Activated CD4-positive, alpha-beta T cell treated with anti-CD3 and anti-CD28 coated beads for 36 hours (primary cell): ENCODE measurements around the gene FIS1. TPM values are rescaled to one million over a fixed set of nuclear protein-coding genes. Genes with fewer than 3 reads are reported as not detected.
A peak's percentile ranks its signal among the peaks of the same experiment; 100 is the strongest.

Source experiments
- ATAC-seq: fragments of 200-7000 bp; cut with Tn5 transposase; one replicate; pipeline ENCODE4 v1.10.0; 2021; ENCODE audit warnings: mild to moderate bottlenecking, moderate library complexity
- CTCF ChIA-PET: fragments of 350-600 bp; sonication (Branson Sonifier 250); formaldehyde crosslinking; loops from one replicate; lab custom pipeline; 2021; ENCODE audit warnings: antibody characterized with exemption; lab: Charles Lee
- POLR2A ChIA-PET: fragments of 350-600 bp; sonication (Branson Sonifier 250); formaldehyde crosslinking; loops from one replicate; lab custom pipeline; 2021; ENCODE audit warnings: antibody characterized with exemption, inconsistent platforms; lab: Charles Lee
- DNase-seq: peaks from one replicate; pipeline ENCODE4 v3.0.0-alpha.2; 2020
- H3K27ac Mint-ChIP-seq: one replicate; pipeline ENCODE4 v1.8.0; 2021; ENCODE audit warnings: mixed read lengths
- H3K27me3 Mint-ChIP-seq: one replicate; pipeline ENCODE4 v1.8.0; 2021; ENCODE audit warnings: mixed read lengths
- H3K36me3 Mint-ChIP-seq: one replicate; pipeline ENCODE4 v1.8.0; 2021; ENCODE audit warnings: low read depth, mixed read lengths
- H3K4me1 Mint-ChIP-seq: one replicate; pipeline ENCODE4 v1.8.0; 2021; ENCODE audit warnings: mixed read lengths
- H3K4me3 Mint-ChIP-seq: one replicate; pipeline ENCODE4 v1.8.0; 2021; ENCODE audit warnings: mild to moderate bottlenecking, moderate library complexity, mixed read lengths
- H3K9me3 Mint-ChIP-seq: one replicate; pipeline ENCODE4 v1.8.0; 2021; ENCODE audit warnings: low read depth, mixed read lengths
- intact Hi-C, 2 experiments: fragments of 100-400 bp; cut with DNase I in 1 of 2; cut with micrococcal nuclease in 1 of 2; formaldehyde crosslinking; loops; one replicate each; pipeline versions ENCODE4 v1.14.2 to v1.15.1; 2022 to 2024; cut with DNase I, micrococcal nuclease
- total RNA-seq, 2 experiments: library from RNA; stranded (reverse); gene quantifications; one replicate each; pipeline ENCODE4 v1.2.3, GENCODE V29; 2021

The FIS1 gene
- total RNA-seq, 2 experiments from 2014 or later = 70.5 to 92.6 TPM

GRCh38 chr7:101233907-101234547 is 10.9 kb downstream of the FIS1 start:
- Mint-ChIP-seq H3K9me3 (no peaks in the 10 kb centered on the region), H3K36me3 (peaks cover 6% of the 10 kb centered on the region), H3K27me3 (no peaks in the 10 kb centered on the region), H3K4me1 (no peaks in the 10 kb centered on the region), H3K27ac (no peak overlapping the region), H3K4me3 (no peak overlapping the region)
- DNase-seq (no peak), ATAC-seq (no peak)
- POLR2A ChIA-PET = no interaction called here
- CTCF ChIA-PET = interaction anchor here (0.6 to 3.7 kb wide), 2 partner anchors 49 to 397 kb away, joined by 4 to 11 read pairs; no protein-coding TSS in a partner anchor
- intact Hi-C loops = no loop called here

- POLR2A ChIA-PET = no interaction called here
- peaks cover 6% of the 10 kb centered on the region for H3K36me3 Mint-ChIP-seq
- no peaks in the 10 kb centered on the region for H3K4me1 Mint-ChIP-seq
- CTCF ChIA-PET = no interaction called here
- H3K4me3 Mint-ChIP-seq = no peak overlapping the region
- no peaks in the 10 kb centered on the region for H3K27me3 Mint-ChIP-seq
- intact Hi-C loops = no loop called here
- no peak overlapping the region for H3K27ac Mint-ChIP-seq
- DNase-seq = no peak
- no peaks in the 10 kb centered on the region for H3K9me3 Mint-ChIP-seq
- no peak for ATAC-seq
Measured at GRCh38 chr7:101232141-101232850, 12.6 kb downstream of the FIS1 start.

GRCh38 chr7:101231644-101232043 is 13.2 kb downstream of the FIS1 start:
- ATAC-seq (no peak), DNase-seq (no peak)
- intact Hi-C loops = no loop called here
- H3K27ac Mint-ChIP-seq = no peak overlapping the region
- H3K27me3 Mint-ChIP-seq = no peaks in the 10 kb centered on the region
- H3K9me3 Mint-ChIP-seq = no peaks in the 10 kb centered on the region
- H3K4me3 Mint-ChIP-seq = no peak overlapping the region
- H3K36me3 Mint-ChIP-seq = peaks cover 10% of the 10 kb centered on the region
- ChIA-PET POLR2A (no interaction called here), CTCF (no interaction called here)
- H3K4me1 Mint-ChIP-seq = no peaks in the 10 kb centered on the region

- DNase-seq (no peak), ATAC-seq (no peak)
- Mint-ChIP-seq H3K27me3 (no peaks in the 10 kb centered on the region), H3K27ac (no peak overlapping the region), H3K36me3 (peaks cover 23% of the 10 kb centered on the region), H3K9me3 (no peaks in the 10 kb centered on the region), H3K4me1 (no peaks in the 10 kb centered on the region), H3K4me3 (no peak overlapping the region)
- CTCF ChIA-PET = interaction anchor here (0.6 to 1.5 kb wide), 5 partner anchors 9 to 83 kb away, joined by 3 to 5 read pairs (median 4); partner anchors contain the start of gene ZNHIT1
- POLR2A ChIA-PET = interaction anchor here (0.6 to 0.8 kb wide), 2 partner anchors 9 to 10 kb away, joined by 3 to 9 read pairs; partner anchors contain the start of gene ZNHIT1
- intact Hi-C loops = no loop called here
Measured at GRCh38 chr7:101226721-101227120, 18.2 kb downstream of the FIS1 start.

- Mint-ChIP-seq H3K9me3 (no peaks in the 10 kb centered on the region), H3K4me1 (peaks cover 3% of the 10 kb centered on the region), H3K36me3 (peaks cover 23% of the 10 kb centered on the region), H3K27me3 (no peaks in the 10 kb centered on the region), H3K27ac (no peak overlapping the region), H3K4me3 (no peak overlapping the region)
- CTCF ChIA-PET = interaction anchor here (0.6 kb wide), 1 partner anchor 33 kb away, joined by 3 read pairs; no protein-coding TSS in a partner anchor
- intact Hi-C loops = no loop called here
- DNase-seq (no peak), ATAC-seq (no peak)
- POLR2A ChIA-PET = interaction anchor here (0.6 to 0.8 kb wide), 2 partner anchors 9 to 39 kb away, joined by 3 to 5 read pairs; no protein-coding TSS in a partner anchor
Measured at GRCh38 chr7:101225650-101226049, 19.2 kb downstream of the FIS1 start.

- Mint-ChIP-seq H3K27me3 (no peaks in the 10 kb centered on the region), H3K4me3 (no peak overlapping the region), H3K4me1 (peaks cover 18% of the 10 kb centered on the region), H3K27ac (no peak overlapping the region), H3K36me3 (peaks cover 20% of the 10 kb centered on the region), H3K9me3 (no peaks in the 10 kb centered on the region)
- no peak for ATAC-seq
- DNase-seq = no peak
- ChIA-PET POLR2A (no interaction called here), CTCF (interaction anchor here (1.3 kb wide), 1 partner anchor 59 kb away, joined by 4 read pairs; no protein-coding TSS in a partner anchor)
- intact Hi-C loops = no loop called here
Measured at GRCh38 chr7:101223528-101223927, 21.4 kb downstream of the FIS1 start.

GRCh38 chr7:101222275-101222830 is 22.5 kb downstream of the FIS1 start:
- H3K9me3 Mint-ChIP-seq = no peaks in the 10 kb centered on the region

GRCh38 chr7:101220295-101220694 is 24.6 kb downstream of the FIS1 start:
- Mint-ChIP-seq H3K27me3 (no peaks in the 10 kb centered on the region), H3K4me3 (no peak overlapping the region), H3K4me1 (peaks cover 31% of the 10 kb centered on the region), H3K9me3 (no peaks in the 10 kb centered on the region), H3K36me3 (peaks cover 24% of the 10 kb centered on the region), H3K27ac (no peak overlapping the region)
- CTCF ChIA-PET = interaction anchor here (0.7 to 4.3 kb wide), 5 partner anchors 8 to 367 kb away, joined by 3 to 38 read pairs (median 4); partner anchors contain the start of gene FIS1
- ATAC-seq (no peak), DNase-seq (no peak)
- intact Hi-C loops = no loop called here
- POLR2A ChIA-PET = no interaction called here

More at GRCh38 chr7:101222275-101222830, 22.5 kb downstream of the FIS1 start:
- H3K36me3 Mint-ChIP-seq = peaks cover 19% of the 10 kb centered on the region
- no peak for ATAC-seq
- H3K4me3 Mint-ChIP-seq = no peak overlapping the region
- no peak for DNase-seq
- CTCF ChIA-PET = interaction anchor here (1.3 to 1.4 kb wide), 2 partner anchors 30 to 60 kb away, joined by 4 read pairs; no protein-coding TSS in a partner anchor
- no peak overlapping the region for H3K27ac Mint-ChIP-seq
- peaks cover 19% of the 10 kb centered on the region for H3K4me1 Mint-ChIP-seq
- no peaks in the 10 kb centered on the region for H3K27me3 Mint-ChIP-seq
- POLR2A ChIA-PET = no interaction called here
- intact Hi-C loops = no loop called here

- DNase-seq (no peak), ATAC-seq (peak; percentile 11)
- intact Hi-C loops = loop anchor here (1.0 to 10.0 kb wide), 7 partner anchors 26 to 511 kb away; partner anchors contain the start of genes IFT22 (in 1 of the 2), POP7 (in 1 of the 2) and UFSP1 (in 1 of the 2)
- Mint-ChIP-seq H3K4me1 (peaks cover 31% of the 10 kb centered on the region), H3K9me3 (no peaks in the 10 kb centered on the region), H3K27me3 (no peaks in the 10 kb centered on the region), H3K36me3 (peaks cover 20% of the 10 kb centered on the region), H3K27ac (peak overlapping the region; percentile 85), H3K4me3 (peak overlapping the region; percentile 99)
- CTCF ChIA-PET = interaction anchor here (0.7 to 4.3 kb wide), 15 partner anchors 8 to 513 kb away, joined by 3 to 38 read pairs (median 6); partner anchors contain the start of genes FIS1 and POP7
- POLR2A ChIA-PET = interaction anchor here (0.6 to 1.6 kb wide), 5 partner anchors 8 to 512 kb away, joined by 3 to 9 read pairs (median 4); partner anchors contain the start of genes POP7 and SRRT
Measured at GRCh38 chr7:101218236-101219125, 26.4 kb downstream of the FIS1 start.
